Sigmoid colon (tissue), 4 donors: ENCODE results near the gene MST1.

Experiments
- CTCF ChIP-seq, 4 experiments: fragments of 450-650 bp in 3 of 4; fragments of 200-600 bp in 1 of 4; IDR thresholded peaks; one replicate each; pipeline ENCODE4 v1.5.1; 2016 to 2019; ENCODE audit warnings: antibody characterized with exemption in 4 of 4, mild to moderate bottlenecking in 3 of 4, moderate library complexity in 2 of 4
- EP300 ChIP-seq, 4 donors: sonication (generic); formaldehyde crosslinking; IDR thresholded peaks; one replicate each; pipeline ENCODE4 v1.6.1; 2017; ENCODE audit warnings: antibody characterized with exemption in 4 of 4
- POLR2A ChIP-seq, 2 donors: fragments of 450-650 bp; IDR thresholded peaks; one replicate each; pipeline ENCODE4 v1.6.1; 2016; ENCODE audit warnings: antibody characterized with exemption in 2 of 2, mild to moderate bottlenecking in 2 of 2, moderate library complexity in 2 of 2
- POLR2AphosphoS5 ChIP-seq, 4 donors: sonication (generic); formaldehyde crosslinking; IDR thresholded peaks; one replicate each; pipeline ENCODE4 v1.6.1; 2017; ENCODE audit warnings: antibody characterized with exemption in 4 of 4

GRCh38 chr3:49634736-49635135, 54.5 kb downstream of the MST1 start:
- TF ChIP-seq CTCF (IDR thresholded peaks at IDR 0.05) (no peak), POLR2AphosphoS5 (IDR thresholded peaks at IDR 0.05) (no peak), POLR2A (IDR thresholded peaks at IDR 0.05) (no peak), EP300 (IDR thresholded peaks at IDR 0.05) (no peak)
